Frontal cortex (tissue), 4 donors: ENCODE results near the gene MSMO1. TPM values are rescaled to one million over a fixed set of nuclear protein-coding genes. Genes with fewer than 3 reads are reported as not detected.
A peak's percentile ranks its signal among the peaks of the same experiment; 100 is the strongest.
"Not testable (repeated sequence)": the region's sequence is repeated elsewhere in the genome, so short reads cannot be mapped to it uniquely, and the experiment has no call there.

Experiments
- DNase-seq, 2 donors: peaks; one replicate each; pipeline ENCODE4 v3.0.0; 2012; ENCODE audit warnings: low spot score in 2 of 2
- FAIRE-seq: peaks from 2 replicates; lab custom pipeline; 2012; peaks lifted over from hg19 to GRCh38; lab: Jason Lieb, UNC
- total RNA-seq: library from RNA; depleted of rRNA; stranded (reverse); fragments of >200 nt; gene quantifications from one replicate; pipeline ENCODE4 v1.2.3, GENCODE V29; 2014
- donor health status: control.
- donor health status: control.
- donor health status: control.

MSMO1 gene
- total RNA-seq: 705 TPM

DNA sequence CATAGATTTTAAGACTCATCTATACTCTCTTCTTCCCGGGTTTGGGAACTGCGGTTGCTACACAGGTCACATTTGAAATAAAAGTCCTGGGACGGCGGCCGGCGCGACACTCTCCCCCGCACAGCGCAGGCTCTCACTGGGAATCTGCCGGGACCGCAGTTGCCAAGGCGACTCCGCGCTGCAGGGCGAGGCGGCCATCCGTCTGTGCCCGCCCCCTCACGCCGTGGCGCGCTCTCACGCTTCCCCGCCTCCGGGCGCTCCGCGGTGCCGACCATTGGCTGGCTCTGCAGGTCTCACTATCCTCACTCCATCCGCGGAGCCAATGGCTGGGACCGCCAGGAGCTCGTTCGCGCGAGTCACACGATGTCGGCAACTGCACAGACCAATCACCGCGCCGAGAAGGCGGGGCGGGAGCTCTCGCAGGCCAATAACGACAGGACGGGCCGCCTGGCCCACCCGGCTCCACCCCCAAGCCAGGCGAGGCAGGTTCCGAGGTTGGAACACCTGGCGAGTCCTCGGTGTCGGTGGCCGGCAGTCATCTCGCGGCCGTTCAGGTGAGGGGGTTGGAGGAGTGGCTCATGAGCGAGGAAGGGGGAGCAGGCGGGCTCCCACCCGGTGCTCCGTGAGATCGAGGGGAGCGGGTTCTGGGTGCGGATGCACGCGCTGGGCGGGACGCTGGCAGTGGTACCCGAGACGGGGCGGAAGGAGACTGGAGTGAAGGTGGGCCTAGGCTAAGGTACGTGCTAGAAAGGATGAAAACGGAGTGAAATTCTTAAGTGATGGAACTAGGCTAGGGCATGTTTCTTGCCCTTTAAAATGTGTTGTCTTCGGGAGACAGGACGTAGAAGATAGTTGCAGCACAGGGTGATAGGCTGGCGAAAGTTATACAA lies at the start of gene MSMO1:
TSS of gene MSMO1 (plus strand) at position 459 of the 890 bp plus-strand sequence. CDS start 5,702 bp downstream, outside the sequence.
- DNase-seq (peak; percentile 86 to 88), FAIRE-seq (peak; percentile 97)

DNA sequence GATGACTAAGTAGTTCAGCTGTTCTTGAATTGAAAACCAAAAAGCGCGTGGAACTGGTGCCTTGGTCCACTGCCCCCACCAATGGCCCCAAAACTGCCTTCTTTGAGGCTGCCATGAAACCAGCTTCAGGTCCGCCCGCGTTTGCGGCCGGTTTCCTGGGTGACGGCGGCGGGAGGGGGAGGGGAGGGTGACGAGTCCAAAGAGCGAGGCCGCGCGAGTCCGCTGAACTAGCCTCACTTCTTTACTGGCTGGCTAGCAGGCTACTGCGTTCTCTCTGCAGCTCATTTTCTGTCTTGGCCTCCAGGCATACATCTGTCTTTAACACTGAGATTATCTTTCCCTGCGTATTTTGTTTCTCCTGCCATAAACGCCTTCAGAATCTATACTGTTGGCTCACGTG lies 47.9 kb upstream of the MSMO1 start:
- DNase-seq, FAIRE-seq: not testable (repeated sequence)

DNA sequence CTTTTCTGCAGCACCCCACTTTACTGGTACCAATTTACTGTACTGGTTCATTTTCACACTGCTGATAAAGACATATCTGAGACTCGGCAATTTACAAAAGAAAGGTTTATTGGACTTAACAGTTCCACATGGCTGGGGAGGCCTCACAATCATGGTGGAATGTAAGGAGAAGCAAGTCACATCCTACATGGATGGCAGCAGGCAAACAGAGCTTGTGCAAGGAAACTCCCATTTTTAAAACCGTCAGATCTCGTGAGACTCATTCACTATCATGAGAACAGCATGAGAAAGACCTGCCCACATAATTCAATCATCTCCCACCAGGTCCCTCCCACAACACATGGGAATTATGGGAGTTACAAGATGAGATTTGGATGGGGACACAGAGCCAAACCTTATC lies 42.8 kb upstream of the MSMO1 start:
- not testable (repeated sequence) for FAIRE-seq, DNase-seq

DNA sequence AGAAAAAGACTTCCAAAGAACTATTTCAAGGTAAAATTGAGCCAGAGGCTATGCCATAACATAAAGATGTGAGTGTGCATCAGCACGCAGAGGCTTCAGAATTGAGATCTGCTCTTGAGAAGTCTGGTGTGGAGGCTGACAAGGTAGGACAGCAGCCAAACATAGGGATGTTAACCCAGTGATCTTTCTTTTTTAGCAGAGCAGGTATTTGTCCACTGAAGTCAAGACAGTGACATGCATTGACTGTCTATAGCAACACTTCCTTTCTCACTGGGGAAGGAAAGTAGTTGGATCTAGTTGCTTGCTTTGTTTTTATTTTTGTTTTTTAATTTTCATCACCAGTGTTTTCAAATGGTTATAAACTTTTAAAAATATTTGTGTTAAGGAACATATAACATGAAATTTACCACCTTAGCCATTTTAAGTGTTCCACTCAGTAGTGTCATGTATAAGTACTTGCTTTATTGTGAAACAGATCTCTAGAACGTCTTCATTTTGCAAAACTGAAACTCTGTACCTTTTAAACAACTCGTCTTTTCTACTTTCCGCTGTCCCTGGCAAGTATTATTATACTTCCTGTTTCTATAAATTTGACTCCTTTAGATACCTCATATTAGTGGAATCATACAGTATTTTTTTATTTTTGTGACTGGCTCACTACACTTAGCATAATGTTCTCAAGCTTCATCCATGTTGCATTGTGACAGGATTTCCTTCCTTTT lies 40.7 kb upstream of the MSMO1 start:
- peak; percentile 24 for FAIRE-seq
- DNase-seq: not testable (repeated sequence)

DNA sequence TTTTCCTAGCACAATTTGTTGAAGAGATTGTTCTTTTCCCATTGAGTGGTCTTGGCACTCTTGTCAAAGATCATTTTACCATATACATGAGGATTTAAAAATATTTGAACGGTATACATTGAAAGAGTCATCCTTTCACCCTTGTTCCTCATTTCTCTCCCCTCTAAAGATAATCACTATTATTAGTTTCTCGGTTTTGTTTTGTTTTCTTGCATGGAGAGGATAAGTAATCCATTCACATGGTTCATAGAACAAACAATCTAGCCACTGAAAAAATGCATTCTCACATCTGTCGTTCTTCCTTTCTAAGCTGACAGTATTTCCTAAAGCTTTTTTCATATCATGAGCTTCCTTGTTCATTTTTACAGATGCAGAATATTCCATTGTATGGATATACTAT lies 39.2 kb upstream of the MSMO1 start:
- FAIRE-seq: no peak
- no peak for DNase-seq

DNA sequence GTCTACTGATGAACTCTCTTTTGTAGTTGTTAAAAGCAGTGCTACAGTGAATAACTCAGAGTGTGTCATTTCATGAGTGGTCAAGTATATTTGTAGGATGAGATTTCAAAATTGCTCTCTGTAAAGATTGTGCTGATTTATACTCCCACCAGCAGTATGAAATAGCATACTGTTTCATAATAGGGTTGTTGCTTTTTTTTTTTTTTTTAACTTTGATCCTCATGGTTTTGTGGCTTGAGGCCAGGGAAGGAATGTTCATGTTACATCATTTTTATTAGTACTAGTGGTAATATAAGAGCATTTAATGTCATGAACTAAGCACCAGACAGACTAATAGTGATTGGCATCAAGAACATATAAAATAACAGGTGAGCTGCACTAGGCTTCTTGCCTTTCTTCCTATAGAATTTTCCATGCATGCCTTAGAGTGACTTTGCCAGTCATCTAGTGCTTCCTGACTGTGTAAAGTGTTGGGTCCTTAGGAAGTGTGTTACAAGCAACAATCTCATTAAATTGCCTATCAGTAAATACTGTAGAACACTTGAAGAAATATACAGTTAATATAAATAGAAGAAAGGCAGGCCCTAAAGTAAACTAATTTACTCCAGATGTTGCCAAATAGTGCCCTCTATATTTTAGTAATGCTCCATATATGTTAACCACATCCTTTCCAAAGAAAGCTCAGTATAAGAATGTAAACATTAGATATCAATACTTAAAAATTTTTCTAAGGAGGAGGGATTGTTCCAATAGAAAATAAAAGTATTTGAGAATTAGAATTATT lies 38.6 kb upstream of the MSMO1 start:
- DNase-seq (peak in 1 of 2 donors; percentile 10), FAIRE-seq (no peak)

DNA sequence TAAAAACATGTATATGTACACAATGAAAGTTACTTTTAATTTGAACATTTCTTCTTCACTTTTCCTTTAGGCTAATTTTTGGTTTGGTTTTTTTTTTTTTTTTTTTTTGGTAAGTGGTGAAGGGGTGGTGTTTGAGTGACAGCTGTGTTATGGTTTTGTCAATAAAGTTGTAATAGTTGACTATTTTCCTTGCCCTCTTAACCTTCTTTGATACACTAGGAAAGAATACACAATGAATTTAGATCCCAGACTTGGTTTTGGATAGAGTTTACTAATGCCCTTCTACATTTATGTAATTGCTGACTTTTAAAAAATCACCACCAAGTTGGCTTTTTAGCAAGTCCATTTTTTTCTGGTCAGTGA lies 38.1 kb upstream of the MSMO1 start:
- FAIRE-seq (peak; percentile 66), DNase-seq (no peak)

DNA sequence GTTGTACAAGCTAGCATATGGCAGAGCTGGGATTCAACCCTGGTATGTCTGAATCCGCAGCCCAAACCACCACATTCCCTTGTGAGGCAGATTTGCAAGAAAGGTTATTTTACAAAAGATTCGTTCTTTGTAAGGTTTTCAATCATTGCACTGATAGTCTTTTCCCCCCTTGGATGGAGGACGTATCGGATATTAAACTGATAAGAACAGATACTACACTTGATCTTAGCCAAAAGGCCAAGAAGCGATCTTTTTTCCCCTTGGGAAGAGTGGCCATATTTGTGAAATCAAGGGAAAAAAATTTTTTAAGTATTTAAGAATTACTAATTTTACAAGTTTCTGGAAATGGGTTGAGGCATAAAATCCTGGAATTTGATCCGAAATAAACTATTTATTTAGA lies 34.4 kb upstream of the MSMO1 start:
- no peak for FAIRE-seq
- no peak for DNase-seq

DNA sequence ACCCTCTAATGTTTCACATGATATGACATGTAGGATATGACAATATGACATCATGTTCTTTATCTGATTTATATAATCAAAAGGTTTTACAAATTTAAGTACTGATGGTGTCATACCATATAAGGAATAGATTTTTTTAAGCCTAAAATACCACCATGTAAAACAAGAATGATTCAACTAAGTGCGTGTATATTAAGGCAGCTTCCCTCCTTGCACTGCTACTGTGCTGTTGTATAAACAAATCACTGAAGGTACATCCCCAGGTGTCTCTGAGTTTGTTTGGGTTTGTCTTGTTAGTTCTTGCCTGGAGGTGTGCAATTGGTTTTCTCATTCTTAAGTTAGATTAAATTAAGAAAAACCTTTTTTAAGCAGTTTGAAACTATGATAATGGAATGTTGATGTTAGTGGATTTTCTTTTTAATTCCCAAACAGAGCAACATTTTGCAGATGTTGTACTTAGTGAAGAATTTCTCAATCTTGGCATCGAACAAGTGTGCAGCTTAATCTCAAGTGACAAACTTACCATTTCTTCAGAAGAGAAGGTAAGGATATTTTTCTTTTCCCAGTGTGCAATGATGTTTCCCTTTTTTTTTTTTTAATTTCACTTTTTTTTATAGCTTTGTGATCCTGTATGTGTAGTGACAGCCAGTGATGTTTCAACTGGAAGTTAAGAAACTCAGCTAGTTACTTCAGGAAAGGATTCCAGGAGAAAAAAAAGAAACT lies 33.4 kb upstream of the MSMO1 start:
- FAIRE-seq: no peak
- no peak for DNase-seq

DNA sequence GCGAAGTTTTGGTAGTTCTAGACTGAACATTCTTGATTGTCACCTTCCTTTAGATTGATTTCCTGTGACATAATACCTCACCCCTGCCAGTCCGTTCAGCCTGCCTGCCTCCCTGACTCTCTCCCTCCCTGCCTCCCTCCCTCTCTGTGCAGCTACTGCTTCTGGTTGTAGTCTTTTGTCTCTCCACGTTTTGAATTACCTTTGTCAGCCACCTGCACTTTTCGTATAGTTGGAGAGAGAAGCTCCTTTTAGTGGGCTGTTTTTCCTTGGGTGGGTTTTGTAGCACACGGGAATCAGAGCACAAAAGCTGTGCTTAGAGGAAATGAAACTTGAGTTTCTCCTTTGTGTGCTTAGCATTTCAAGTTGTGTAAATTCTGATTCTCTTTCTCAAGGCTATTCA lies 32.6 kb upstream of the MSMO1 start:
- no peak for FAIRE-seq

DNA sequence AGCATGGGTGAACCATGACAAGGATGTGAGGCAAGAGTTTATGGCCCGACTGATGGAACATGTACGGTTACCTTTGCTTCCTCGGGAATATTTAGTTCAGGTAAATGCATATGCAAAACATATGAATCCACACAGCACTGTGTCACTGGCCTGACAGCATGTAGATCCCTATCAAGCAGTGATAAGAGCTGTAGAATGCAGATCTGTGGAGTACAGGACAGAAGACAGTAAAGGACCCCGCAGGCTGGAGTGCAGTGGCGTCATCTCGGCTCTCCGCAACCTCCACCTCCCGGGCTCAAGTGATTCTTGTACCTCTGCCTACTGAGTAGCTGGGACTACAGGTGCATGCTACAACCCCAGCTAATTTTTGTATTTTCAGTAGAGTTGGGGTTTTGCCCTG lies 29.8 kb upstream of the MSMO1 start:
- FAIRE-seq: no peak
- no peak for DNase-seq

More for the DNA sequence above, 32.6 kb upstream of the MSMO1 start:
- no peak for DNase-seq

DNA sequence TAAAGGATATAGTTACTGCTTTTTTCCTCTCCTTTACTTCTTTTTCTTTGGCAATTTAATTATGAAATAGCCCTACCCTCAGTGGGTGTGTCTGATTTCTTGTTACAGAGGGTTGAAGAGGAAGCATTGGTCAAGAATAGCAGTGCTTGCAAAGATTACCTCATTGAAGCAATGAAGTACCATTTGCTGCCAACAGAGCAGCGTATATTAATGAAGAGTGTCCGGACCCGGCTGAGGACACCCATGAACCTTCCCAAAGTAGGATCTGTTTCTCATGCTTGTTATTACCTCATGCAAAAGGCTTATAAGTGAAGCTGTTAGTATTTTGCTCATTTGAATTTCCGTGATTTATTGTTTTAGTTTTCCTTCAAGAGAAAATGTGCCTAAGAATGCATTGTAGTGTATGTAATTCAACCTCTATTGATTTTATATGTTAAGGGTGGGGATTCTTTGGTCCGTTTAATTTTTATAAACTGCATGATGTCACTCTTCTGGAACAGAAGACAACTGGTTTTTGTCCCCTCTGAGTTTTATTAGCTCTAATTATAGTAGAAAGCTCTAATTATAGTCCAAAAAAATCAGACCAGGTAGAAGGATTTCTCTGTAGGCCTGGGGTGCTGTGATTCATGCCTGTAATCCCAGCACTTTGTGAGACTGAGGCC lies 27.9 kb upstream of the MSMO1 start:
- DNase-seq (no peak), FAIRE-seq (no peak)

DNA sequence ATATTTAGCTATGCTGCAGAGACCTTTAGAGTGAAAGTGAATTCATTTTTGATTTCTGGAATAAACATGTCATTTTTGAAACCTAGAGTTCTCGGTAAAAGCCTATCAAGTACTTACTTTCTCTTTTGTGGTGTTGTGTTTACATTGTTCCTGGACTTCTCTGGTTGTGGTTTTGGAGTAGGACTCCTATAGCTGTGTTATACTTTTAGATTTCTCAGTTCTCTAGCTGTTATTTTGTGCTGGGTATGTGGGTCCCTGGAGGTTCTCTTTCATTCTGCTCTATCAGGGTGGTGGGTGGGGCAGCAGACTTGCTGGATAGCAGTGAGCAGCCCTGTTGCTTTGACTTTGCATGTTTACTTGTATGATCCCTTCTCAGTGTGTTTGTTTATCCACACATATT lies 25.6 kb upstream of the MSMO1 start:
- FAIRE-seq (no peak), DNase-seq (no peak)

DNA sequence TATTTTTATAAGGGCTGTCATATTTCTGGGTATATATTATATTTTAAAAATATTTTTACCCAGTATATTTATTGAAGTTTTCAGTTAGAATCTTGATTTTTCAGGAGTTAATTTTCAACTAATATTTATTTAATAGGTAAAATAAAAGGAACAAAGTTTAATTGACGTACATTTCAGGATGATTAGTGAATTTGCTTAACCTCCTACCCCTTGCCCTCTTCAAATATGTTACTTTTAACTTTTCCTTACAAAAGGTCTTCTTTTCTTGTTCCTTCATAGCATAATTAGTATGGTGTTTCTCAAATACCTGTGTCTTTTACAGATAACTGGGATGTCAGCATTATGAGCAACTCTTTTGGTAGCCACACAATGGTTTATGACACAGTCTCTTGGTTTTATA lies 24.8 kb upstream of the MSMO1 start:
- FAIRE-seq: no peak
- no peak for DNase-seq

DNA sequence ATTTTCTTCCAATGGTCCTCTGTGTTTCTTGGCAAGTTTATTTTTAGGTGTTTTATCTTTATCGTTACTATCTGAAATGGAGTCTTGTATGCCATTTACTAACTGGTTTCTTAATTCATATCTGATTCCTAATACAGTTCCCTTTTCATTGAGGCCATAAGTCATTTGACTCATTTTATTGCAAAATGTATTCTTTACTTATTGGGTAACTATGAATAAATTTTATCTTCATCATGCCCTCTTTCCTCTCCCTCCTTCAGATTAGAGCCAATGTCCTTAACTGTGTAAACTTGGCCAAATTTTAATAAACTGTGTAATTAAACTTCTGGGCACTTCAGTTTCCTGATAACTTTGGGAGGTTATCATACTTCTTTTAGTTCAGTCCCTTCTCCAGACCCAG lies 19.3 kb upstream of the MSMO1 start:
- no peak for FAIRE-seq
- DNase-seq: no peak

DNA sequence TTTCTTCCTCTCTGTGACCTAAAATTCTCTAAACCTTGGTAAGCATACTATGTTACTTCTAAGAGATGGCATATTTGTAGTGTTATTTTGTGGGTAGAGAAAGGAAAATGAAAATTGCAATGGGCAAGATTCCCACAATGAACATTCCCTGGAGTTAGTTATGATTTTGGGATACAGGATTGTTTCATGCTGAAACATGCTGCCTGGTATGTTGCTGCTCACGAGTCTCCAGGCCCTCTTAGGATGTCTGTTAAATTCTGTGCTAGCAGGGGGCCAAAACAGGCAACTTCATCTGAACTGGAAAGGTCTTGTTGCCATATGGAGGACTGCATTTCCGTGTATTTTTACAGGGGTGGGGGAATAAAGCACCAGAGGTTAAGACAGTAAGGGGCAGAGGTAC lies 18.9 kb upstream of the MSMO1 start:
- no peak for FAIRE-seq

DNA sequence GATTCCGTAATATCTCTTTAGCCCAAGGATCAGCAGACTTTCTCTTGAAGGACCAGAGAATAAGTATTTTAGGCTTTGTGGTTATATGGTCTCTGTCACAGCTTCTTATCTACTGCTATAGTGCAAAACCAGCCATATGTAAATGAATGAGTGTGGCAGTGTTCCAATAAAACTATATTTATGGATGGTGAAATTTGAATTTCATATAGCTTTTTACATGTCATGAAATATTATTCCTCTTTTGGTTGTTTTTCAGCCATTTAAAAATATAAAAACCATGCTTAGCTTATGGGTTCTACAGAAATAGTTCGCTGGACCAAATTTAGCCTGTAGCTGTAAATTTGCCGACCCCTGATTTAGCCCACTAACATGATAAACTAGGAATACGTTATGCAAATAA lies 18.0 kb upstream of the MSMO1 start:
- FAIRE-seq (no peak), DNase-seq (no peak)

More for the DNA sequence above, 18.9 kb upstream of the MSMO1 start:
- no peak for DNase-seq

DNA sequence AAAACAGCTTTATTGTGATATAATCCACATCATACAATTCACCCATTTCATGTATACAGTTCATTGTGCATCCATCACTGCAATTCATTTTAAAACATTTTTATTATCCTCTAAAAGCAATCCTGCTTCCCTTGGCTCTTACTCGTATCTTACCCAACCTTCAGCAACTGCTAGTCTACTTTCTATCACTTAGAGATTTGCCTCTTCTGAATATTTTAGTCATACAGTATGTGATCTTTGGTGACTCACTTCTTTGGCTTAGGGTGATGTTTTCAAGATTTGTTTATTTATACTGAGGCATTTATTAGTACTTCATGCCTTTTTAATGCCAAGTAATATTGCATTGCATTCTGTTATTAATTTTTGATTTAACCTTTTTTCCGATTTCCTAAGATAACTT lies 15.0 kb upstream of the MSMO1 start:
- FAIRE-seq (no peak), DNase-seq (no peak)

DNA sequence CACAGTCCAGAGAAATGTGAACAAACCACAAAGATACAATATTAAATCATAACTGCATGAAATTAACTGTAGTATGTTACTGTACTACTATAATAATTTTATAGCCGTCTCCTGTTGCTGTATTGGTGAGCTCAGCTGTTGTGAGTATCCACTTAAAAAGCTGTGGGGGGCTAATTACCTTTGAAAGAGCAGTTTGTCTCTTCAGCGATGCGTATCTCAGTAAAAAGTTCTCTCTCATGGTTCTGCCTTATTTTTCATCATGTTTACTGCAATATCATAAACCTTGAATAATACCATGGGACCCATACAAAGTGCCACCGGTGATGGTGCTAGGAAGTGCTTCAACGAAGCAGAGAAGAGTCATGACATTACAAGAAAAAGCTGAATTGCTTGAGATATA lies 8.4 kb upstream of the MSMO1 start:
- FAIRE-seq (no peak), DNase-seq (no peak)
